ENCODE data around the gene WDR64. TPM values are rescaled to one million over a fixed set of nuclear protein-coding genes. Genes with fewer than 3 reads are reported as not detected.

The WDR64 gene
- total and polyA plus RNA-seq, 2 experiments from 2014 or later, result 0.07 TPM; not detected in 1

DNA sequence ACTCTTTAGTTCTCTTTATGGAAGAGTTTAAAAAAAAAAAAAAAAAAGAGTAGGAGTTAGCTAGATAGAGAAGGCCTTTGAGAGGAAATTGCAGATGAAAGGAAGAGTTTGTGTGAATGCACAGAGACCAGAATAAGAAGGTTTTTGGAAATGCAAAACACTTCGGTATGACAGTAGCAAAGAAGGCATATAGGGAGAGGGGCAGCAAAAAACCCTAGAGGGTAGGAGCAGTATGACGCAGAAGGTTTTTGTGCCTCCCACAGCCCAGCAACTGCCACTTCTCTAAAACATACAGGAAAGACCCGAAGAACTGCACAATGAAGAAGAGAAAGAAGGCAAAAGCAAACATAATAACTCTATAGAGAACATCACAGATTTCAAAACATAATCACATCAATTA is 84.3 kb downstream of the WDR64 start:
- TF ChIP-seq, protein P1, sequence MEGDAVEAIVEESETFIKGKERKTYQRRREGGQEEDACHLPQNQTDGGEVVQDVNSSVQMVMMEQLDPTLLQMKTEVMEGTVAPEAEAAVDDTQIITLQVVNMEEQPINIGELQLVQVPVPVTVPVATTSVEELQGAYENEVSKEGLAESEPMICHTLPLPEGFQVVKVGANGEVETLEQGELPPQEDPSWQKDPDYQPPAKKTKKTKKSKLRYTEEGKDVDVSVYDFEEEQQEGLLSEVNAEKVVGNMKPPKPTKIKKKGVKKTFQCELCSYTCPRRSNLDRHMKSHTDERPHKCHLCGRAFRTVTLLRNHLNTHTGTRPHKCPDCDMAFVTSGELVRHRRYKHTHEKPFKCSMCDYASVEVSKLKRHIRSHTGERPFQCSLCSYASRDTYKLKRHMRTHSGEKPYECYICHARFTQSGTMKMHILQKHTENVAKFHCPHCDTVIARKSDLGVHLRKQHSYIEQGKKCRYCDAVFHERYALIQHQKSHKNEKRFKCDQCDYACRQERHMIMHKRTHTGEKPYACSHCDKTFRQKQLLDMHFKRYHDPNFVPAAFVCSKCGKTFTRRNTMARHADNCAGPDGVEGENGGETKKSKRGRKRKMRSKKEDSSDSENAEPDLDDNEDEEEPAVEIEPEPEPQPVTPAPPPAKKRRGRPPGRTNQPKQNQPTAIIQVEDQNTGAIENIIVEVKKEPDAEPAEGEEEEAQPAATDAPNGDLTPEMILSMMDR (IDR thresholded peaks at IDR 0.05; ENCODE audit: poor library complexity), result no peak
- TF ChIP-seq EZH2 (IDR thresholded peaks at IDR 0.05; ENCODE audit: borderline replicate concordance), result no peak
- no peak for TF ChIP-seq EZH2phosphoT487 (IDR thresholded peaks at IDR 0.05; ENCODE audit: low read depth, severe bottlenecking, unreplicated experiment)
- Histone ChIP-seq H3K4me3 (no peak overlapping the region), H3K9me3 (ENCODE audit: low read depth) (no peaks in the 10 kb centered on the region), H3K4me2 (no peak overlapping the region), H3K27me3 (peaks cover 8% of the 10 kb centered on the region), H2AFZ (no peak overlapping the region), H3K79me2 (no peaks in the 10 kb centered on the region), H3K9me2 (replicated peaks; ENCODE audit: insufficient read depth) (no peaks in the 10 kb centered on the region), H3K4me1 (ENCODE audit: insufficient read depth) (no peaks in the 10 kb centered on the region), H3K27ac (no peak overlapping the region), H3K36me3 (replicated peaks; ENCODE audit: insufficient read depth, low read depth) (no peaks in the 10 kb centered on the region), H4K20me1 (ENCODE audit: insufficient read depth, poor library complexity, severe bottlenecking) (no peaks in the 10 kb centered on the region)
- no peak for DNase-seq (ENCODE audit: low spot score)
- 84% methylated on average over 3 of the region's 3 CpGs for WGBS (ENCODE audit: low lambda C conversion rate, missing lambda C conversion rate)

DNA sequence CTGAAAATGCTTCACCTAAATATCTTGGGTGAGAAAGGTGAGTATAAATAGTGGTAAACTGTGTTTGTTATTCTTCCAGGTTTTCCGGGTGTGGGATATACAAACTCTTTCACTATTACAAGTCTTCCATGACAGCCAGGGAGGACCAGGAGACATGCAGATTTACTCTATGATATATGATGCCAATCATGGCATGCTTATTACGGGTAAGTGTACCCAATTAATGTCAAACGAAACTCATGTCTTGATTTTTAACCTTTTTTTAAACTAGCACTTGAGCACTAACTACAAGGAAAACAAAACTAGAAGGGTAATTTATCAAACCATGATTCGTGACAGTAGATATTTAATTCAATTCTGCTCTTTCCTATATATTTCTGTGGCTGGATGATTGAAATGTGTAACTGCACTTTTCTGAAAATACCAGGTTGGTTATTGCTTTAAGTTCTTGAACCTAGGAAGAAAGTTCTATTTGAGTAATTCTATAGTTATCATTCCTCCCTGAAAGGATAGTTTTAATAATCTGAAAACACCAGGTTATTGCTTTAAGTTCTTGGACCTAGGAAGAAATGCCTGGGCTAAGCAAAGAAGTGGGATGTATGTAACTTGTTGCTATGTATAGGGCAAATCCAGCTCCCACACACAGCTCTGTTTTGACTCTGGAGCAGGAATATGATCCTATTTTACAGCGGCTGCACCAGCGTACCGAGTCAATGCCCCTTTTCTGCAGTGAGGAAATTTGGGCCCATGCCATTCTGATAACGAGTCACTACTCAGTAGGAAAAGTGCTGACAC is 86.4 kb downstream of the WDR64 start:
- Histone ChIP-seq H3K27me3 (peaks cover 8% of the 10 kb centered on the region), H3K79me2 (no peaks in the 10 kb centered on the region), H3K36me3 (replicated peaks; ENCODE audit: insufficient read depth, low read depth) (no peaks in the 10 kb centered on the region), H3K4me1 (ENCODE audit: insufficient read depth) (no peaks in the 10 kb centered on the region), H3K4me3 (no peak overlapping the region), H3K27ac (no peak overlapping the region), H4K20me1 (ENCODE audit: insufficient read depth, poor library complexity, severe bottlenecking) (no peaks in the 10 kb centered on the region), H2AFZ (no peak overlapping the region), H3K4me2 (no peak overlapping the region), H3K9me3 (ENCODE audit: low read depth) (no peaks in the 10 kb centered on the region), H3K9me2 (replicated peaks; ENCODE audit: insufficient read depth) (no peaks in the 10 kb centered on the region)
- WGBS (ENCODE audit: low lambda C conversion rate, missing lambda C conversion rate), result 90% methylated on average over 8 of the region's 8 CpGs
- TF ChIP-seq EZH2 (IDR thresholded peaks at IDR 0.05; ENCODE audit: borderline replicate concordance), result no peak
- no peak for DNase-seq (ENCODE audit: low spot score)

DNA sequence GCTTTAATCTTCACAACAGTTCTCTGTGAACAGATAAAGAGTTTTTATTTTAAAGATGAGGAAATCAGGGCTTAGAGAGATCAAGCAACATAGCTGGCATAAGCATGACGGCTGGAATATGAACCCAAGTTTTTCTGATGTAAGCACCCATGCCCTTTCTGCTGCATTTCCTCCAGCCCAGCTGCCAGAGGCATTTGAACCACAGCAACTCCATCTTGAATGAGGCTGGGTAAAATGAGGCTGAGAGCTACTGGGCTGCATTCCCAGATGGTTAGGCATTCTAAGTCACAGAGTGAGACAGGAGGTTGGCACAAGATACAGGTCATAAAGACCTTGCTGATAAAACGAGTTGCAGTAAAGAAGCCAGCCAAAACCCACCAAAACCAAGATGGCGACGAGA is 90.0 kb downstream of the WDR64 start:
- TF ChIP-seq, protein P1 (IDR thresholded peaks at IDR 0.05; ENCODE audit: poor library complexity), result no peak
- TF ChIP-seq EZH2 (IDR thresholded peaks at IDR 0.05; ENCODE audit: borderline replicate concordance) (no peak), EZH2phosphoT487 (IDR thresholded peaks at IDR 0.05; ENCODE audit: low read depth, severe bottlenecking, unreplicated experiment) (no peak)
- Histone ChIP-seq H3K4me3 (no peak overlapping the region), H3K4me2 (no peak overlapping the region), H3K27me3 (peaks cover 6% of the 10 kb centered on the region), H3K4me1 (ENCODE audit: insufficient read depth) (no peaks in the 10 kb centered on the region), H3K79me2 (no peaks in the 10 kb centered on the region), H3K36me3 (replicated peaks; ENCODE audit: insufficient read depth, low read depth) (no peaks in the 10 kb centered on the region), H4K20me1 (ENCODE audit: insufficient read depth, poor library complexity, severe bottlenecking) (no peaks in the 10 kb centered on the region), H2AFZ (no peak overlapping the region), H3K27ac (no peak overlapping the region), H3K9me2 (replicated peaks; ENCODE audit: insufficient read depth) (no peaks in the 10 kb centered on the region), H3K9me3 (ENCODE audit: low read depth) (no peaks in the 10 kb centered on the region)
- 90% methylated on average over 4 of the region's 4 CpGs for WGBS (ENCODE audit: low lambda C conversion rate, missing lambda C conversion rate)
- DNase-seq (ENCODE audit: low spot score), result no peak

DNA sequence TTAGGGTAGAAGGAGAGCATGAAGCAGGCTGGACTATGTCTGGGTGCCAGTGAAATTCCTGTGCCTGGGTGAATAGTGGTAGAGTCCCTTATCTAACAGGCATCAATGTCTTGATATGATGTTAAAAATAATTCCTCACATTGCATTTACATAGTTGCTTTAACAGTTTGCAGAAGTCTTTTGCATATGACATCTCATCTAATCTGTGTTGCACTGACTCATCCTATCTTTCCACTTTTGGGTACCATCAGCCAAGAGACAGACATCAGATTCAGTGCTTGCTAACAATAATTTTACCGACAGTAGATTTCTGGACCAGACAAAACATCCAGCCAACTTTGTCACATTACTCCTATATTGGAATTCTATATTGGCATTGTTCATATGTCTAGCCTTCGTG is 92.5 kb downstream of the WDR64 start:
- WGBS (ENCODE audit: low lambda C conversion rate, missing lambda C conversion rate), result 92% methylated on average over 2 of the region's 2 CpGs
- no peak overlapping the region for H3K4me2 ChIP-seq
- H3K79me2 ChIP-seq, result no peaks in the 10 kb centered on the region
- H4K20me1 ChIP-seq (ENCODE audit: insufficient read depth, poor library complexity, severe bottlenecking), result no peaks in the 10 kb centered on the region
- no peaks in the 10 kb centered on the region for H3K4me1 ChIP-seq (ENCODE audit: insufficient read depth)
- TF ChIP-seq EZH2 (IDR thresholded peaks at IDR 0.05; ENCODE audit: borderline replicate concordance), result no peak
- no peak for TF ChIP-seq EZH2phosphoT487 (IDR thresholded peaks at IDR 0.05; ENCODE audit: low read depth, severe bottlenecking, unreplicated experiment)
- TF ChIP-seq, protein P1 (IDR thresholded peaks at IDR 0.05; ENCODE audit: poor library complexity), result no peak
- H2AFZ ChIP-seq, result no peak overlapping the region
- no peaks in the 10 kb centered on the region for H3K9me3 ChIP-seq (ENCODE audit: low read depth)
- H3K9me2 ChIP-seq (replicated peaks; ENCODE audit: insufficient read depth), result no peaks in the 10 kb centered on the region
- H3K4me3 ChIP-seq, result no peak overlapping the region
- H3K27me3 ChIP-seq, result no peaks in the 10 kb centered on the region
- no peak overlapping the region for H3K27ac ChIP-seq
- no peaks in the 10 kb centered on the region for H3K36me3 ChIP-seq (replicated peaks; ENCODE audit: insufficient read depth, low read depth)
- DNase-seq (ENCODE audit: low spot score), result no peak

All from hepatocyte (in vitro differentiated cells).